NCI-H2227 treated with DMSO at 0.1 percent for 48 hours (cell line): ENCODE results near the gene CDC34.

Experiments used
- DNase-seq: peaks from one replicate; lab custom pipeline; 2025; lab: John Stamatoyannopoulos, UW

CDC34 gene

DNA sequence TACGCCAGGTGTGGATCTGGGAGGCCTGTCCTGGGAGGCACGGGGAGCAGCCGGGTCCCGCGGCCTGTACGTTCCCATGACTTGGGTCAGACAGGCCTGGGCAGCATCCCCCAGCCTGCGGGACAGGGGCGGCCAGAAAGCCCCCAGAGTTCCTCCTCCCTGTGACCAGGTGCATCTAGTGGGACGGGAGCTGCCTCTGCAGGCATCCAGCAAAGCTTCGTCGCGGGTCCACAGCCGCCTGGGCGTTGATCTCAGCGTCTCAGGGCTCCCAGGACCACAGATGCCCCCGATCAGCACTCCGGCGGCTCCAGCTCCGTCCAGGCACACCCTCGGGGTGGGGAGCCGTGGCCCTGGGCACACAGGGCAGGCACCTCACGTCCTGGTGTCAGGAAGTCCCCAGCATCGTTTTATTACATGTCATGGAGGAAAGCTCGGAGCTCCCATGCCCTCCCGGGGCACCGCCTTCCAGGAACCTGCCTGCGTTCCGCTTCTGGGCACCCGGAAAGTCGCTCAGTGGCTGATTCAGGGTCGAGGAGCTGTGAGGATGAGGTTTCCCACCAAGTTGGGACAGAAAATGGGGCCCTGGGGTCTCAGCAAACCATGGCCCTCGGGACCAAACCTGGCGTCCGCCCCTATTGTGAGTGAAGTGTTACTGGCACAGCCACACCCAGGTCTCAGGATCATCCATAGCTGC is 10.8 kb downstream of the CDC34 start:
- DNase-seq: no peak

DNA sequence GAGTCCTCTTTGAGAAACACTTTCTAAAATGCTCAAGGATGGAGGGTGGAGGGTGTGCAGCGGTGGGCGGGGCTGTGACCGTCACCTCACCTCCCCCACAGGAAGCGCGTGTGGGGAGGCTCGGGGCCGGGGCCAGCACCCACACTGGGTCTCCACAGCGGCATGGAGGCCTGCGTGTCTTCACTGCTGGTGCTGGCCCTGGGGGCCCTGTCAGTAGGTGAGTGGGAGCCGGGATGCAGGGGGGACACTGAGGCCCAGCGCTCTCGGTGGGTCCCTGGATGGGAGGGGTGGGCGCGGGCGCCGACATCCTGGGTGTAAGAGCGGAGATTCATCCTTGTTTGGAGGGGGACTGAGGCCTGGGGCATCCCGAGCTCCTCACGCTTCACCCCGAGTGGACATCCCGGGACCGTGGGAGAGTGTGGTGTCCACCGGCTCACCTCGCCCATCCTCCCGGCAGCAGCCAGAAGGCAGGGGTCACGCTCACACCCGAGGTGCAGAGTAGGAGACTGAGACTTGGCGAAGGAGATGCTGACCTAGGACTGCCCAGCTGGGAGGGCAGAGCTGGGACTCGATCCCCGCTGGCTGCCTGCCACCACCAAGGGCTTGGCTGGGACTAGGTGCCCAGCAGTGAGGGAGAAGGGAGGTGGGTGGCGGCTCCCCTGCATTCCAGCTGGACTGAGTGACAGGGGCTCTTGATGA is 12.5 kb downstream of the CDC34 start, which contains the start of gene GZMM:
Gene GZMM, plus strand, starts transcription at position 144 of the 699 bp plus-strand sequence. Its CDS starts 19 bp downstream, at position 163.
- DNase-seq: no peak

DNA sequence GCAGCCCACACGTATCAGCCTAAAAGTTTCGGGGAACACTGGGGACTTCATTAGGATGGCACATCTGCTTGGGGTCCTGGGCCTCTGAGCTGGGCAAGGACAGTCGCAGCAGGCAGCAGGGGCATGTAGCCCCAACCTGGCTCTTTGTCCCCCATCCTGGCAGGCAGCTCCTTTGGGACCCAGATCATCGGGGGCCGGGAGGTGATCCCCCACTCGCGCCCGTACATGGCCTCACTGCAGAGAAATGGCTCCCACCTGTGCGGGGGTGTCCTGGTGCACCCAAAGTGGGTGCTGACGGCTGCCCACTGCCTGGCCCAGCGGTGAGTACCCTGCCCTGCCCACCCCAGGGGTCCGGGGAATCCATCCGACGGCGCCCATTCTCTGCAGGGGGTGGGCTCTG is 15.6 kb downstream of the CDC34 start:
- no peak for DNase-seq

DNA sequence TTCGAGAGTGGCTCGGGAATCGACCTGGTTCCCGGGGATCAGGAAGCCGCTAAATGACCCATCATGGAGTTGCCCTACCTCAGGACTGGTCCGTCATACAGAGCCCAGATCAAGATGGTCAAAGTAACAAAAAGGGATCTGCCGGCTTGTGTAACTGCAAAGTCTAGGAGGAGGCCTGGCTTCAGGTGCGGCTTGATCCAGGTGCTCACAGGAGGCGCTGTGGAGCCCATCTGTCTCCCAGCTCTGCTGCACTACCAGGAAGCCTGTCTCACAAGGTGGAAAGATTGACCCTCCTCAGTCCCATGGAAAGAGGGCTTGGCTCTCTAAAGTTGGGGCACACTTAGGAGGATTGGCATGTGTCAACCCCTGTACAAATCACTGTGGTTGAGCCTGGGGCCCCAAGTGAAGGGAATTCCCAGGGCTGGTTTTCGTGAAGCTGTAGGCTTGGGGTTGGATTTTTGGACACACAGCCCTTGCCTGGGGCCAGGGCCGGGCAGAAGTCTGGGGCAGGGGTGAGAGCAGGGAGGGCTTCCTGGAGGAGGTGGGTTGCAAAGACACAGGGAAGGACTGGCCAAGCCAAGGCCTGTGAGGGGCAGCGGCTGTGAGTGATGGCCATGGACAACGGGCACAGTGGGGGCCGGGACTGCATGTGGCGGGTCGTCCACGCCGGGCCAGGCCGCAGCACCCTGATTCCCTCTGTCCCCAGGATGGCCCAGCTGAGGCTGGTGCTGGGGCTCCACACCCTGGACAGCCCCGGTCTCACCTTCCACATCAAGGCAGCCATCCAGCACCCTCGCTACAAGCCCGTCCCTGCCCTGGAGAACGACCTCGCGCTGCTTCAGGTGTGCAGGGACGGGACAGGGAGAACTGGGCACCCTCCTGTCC is 16.5 kb downstream of the CDC34 start:
- DNase-seq: no peak

DNA sequence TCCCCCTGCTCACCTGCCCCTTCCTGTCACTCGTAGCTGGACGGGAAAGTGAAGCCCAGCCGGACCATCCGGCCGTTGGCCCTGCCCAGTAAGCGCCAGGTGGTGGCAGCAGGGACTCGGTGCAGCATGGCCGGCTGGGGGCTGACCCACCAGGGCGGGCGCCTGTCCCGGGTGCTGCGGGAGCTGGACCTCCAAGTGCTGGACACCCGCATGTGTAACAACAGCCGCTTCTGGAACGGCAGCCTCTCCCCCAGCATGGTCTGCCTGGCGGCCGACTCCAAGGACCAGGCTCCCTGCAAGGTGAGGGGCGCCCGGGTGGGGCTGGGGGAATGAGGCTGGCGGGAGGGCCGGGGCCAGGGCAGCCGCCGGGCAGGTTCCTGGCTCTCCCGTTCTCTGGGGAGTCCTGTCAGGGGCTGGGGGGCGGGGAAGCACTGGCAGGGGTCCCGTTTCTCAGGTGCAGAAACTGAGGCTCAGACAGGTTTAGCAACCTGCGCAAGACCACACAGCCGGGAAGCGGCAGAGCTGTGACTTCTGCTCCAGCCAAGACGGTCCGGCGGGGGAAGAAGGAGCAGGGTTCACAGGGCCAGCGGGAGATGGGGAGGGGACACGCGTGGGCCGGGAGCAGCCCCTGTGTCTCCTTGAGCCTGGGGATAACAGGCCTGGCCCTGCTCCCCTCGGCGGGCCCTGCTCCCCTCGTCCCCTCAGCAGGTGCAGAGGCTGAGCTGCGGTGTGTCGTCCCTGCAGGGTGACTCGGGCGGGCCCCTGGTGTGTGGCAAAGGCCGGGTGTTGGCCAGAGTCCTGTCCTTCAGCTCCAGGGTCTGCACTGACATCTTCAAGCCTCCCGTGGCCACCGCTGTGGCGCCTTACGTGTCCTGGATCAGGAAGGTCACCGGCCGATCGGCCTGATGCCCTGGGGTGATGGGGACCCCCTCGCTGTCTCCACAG is 17.6 kb downstream of the CDC34 start:
- DNase-seq: no peak

DNA sequence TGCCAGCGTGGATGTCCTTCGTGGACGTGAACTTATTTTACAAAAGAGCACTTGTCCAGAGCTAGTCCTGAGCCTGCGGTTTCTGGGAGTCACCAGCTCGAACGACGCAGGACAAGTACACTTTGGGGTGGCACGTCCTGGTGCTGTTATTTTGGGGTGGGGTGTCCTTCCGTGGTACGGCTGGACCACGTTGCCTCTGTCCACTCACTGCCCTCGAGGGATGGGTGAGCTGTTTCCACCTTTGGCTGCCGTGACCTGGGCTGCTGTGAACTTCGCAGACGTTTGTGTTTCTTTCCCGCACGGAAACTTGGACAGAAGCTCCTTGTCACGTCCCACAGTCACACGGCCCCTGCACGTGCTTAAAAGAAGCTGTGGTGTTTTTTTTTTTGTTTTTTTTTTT is 23.3 kb downstream of the CDC34 start:
- DNase-seq: no peak

DNA sequence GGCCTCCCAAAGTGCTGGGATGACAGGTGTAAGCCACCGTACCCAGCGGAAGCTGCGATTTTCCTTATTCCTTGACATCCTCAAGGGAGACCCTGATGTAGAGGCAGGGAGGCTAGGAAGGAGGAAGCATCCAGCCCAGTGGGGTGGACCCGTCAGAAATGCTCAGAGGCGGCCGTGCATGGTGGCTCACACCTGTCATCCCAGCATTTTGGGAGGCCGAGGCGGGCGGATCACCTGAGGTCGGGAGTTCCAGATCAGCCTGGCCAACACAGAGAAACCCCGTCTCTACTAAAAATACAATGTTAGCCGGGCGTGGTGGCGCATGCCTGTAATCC is 23.9 kb downstream of the CDC34 start:
- DNase-seq: no peak

DNA sequence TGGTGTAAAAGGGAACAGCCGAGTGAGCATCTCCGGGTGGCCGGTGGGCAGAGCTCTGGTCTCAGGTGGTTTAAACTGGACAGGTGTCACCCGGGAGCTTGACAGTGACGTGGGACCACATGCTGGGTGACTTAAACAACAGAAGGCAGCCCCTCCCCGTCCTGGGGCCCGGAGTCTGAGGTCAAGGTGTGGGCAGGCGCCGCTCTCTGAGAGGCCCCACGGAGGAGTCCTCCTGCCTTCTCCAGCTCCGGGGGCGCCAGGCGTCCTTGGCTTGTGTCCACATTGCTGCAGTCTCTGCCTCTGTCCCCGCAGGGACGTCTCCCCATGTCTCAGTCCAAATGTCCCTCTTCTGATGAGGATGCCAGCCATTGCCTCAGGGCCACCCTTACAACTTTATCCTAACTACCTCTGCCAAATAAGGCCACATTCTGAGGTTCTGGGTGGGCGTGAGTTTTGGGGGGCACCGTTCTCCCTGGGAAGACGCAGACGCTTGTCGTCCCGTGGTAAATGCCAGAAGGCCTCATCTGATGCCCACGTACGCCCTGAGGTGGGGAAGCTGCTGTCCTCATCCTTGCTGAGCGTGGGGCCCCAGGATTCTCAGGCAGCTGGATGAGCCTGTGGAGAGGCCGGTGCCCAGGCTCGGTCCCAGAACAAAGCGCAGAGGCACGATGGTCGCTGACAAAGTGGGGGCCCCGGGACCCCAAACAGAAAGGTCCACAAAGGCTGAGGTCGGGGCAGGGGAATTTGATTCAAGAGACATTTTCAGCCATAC is 25.2 kb downstream of the CDC34 start:
- DNase-seq: no peak

DNA sequence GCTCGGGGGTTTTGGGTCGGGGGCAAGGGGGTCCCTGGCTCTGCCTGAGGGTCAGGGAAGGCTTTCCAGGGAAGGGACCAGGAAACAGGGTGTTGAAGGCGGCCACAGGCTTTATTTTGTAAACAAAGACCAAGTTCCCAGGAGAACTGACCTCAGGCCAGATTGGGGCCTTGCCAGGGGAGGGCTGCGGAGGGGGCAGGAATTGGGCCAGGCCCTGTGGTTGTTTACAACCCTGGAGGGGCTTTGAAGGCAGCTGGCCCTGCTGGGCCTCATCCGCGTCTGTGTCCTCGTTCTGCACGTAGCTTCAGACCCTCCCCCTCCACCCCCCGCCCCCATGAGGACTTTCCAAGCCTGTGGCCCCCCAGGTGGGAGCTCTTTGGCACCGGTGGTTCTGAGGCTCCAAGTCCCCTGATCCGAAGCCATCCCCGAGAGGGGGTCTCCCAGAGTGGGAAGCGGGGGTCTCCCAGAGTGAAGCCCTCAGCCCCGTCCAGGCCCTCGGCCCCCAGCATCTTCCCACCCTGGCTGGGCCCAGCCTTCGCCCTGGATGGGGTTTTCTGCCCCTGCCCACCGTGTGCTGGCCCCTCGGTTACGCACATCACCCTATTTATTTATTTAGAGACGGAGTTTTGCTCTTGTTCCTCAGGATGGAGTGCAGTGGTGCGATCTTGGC is 27.3 kb downstream of the CDC34 start:
- DNase-seq: no peak

DNA sequence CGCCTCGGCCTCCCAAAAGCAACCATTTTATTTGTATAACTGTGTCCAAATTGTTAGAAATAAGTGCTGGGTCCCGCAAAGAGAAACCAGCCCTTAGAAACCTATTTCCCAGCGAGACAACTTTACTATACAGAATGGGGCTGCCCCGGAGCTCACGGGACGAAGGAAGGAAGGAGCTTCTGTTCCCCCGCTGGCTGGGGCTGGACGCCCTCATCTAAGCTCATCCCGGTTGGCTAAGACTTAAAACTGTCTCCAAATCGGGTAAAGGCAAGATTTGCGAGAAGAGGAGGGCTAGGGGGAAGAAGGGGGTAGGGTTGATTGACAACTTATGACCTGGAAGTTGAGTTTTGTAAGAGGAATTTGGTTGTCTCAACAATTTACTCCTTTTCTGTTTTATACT is 28.6 kb downstream of the CDC34 start:
- no peak for DNase-seq

DNA sequence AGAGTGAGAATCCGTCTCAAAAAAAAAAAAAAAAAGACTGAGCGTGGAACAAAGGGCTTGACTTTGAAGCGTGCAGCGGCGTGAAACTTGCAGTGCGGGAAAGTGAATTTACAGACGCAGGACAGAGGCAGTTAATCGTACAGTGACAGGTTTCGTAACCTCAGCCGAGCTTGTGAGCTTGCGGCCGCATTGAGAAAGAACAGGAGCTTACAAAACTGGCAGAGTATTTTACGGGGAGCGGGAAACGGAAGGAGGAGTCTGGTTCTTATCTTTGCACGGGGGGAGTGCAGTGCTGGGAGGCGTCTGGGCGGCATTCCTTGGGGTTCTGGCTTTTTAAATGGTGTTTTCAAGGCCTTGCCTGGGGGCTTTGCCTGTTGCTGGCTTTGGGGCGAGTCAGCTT is 34.8 kb downstream of the CDC34 start:
- no peak for DNase-seq

DNA sequence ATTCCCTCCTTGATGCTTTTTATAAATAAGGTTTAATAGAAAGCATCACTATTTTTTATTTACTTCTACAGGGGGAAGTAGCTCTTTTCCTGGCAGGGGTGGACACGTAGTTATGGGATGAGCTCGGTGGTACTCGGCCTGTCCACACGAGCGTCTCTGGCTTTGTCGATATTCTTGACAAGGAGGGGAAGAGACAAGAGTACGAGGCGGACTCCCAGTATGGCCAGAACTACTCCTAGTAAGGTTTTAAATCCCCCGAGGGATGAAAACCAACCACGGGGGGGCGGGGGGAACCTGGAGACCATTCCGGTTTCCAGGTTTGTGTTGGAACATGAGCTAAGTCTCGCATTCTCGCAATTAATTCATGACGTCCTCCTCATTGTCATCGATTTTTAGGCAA is 35.3 kb downstream of the CDC34 start:
- DNase-seq: no peak

DNA sequence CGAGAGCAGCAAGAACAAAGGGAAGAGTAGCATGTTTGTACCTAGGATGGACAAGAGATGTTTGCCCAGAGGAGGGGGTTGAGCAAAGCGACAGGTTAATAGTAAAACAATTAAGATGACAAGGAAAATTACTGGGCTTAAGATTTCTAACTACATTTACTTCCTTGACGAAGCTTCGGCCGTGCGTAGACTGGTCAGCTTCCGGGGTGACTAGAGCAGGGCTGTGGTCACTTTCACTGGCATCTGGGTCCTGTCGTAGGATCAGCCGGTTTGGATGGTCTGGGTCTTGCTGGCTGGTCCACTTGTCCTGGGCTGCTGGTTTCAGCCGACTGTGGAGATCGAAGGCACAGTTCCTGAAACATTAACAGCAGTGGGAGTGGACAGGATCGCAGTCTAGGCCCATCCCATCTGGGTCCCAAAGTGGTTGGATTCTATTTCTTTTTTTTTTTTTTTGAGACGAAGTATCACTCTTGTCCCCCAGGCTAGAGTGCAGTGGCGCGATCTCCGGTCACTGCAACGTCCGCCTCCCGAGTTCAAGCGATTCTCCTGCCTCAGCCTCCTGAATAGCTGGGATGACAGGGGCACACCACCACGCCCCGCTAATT is 35.8 kb downstream of the CDC34 start:
- no peak for DNase-seq

DNA sequence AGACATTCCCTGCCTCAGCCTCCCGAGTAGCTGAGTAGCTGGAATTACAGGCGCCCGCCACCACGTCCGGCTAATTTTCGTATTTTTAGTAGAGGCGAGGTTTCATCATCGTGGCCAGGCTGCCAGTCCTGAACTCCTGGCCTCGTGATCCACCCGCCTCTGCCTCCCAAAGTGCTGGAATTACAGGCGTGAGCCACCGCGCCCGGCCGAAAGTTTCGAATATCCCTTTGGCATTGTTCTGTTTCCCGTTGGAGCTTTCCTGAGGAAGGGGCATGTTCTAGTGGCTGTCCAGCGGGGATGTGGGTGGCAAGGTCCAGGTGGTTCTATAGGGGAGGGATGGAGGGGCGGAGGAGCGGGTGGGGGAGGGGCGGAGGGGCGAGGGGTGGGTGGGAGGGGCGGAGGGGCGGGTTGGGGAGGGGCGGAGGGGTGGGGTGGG is 38.7 kb downstream of the CDC34 start:
- DNase-seq: no peak

DNA sequence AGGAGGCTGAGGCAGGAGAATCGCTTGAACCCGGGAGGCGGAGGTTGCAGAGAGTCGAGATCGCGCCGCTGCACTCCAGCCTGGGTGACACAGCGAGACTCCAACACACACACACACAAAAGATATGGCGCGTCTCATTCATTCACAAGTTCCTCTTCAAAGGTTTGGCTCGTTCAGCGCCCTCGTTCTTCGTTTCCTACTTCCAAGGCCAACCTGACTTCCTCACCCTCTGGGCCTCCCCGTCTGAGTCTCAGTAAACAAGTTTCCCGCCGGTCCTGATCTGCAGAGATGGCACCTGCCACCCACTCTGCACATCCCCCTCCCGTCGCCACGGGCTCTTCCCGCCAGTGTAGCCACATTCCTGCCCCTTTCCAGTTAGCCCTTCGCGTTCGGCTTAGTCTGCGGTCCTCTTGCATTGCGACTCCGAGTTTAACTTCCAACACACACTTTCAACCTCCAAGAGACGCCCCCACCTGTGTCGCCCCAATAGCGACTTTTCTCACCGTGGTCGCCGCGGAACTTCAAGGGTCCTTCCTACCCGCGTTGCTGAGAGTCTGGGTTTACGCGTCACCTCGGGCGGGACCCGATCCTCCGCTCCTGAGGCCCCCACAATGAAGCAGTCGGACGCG is 39.5 kb downstream of the CDC34 start:
- DNase-seq: peak; percentile 31

DNA sequence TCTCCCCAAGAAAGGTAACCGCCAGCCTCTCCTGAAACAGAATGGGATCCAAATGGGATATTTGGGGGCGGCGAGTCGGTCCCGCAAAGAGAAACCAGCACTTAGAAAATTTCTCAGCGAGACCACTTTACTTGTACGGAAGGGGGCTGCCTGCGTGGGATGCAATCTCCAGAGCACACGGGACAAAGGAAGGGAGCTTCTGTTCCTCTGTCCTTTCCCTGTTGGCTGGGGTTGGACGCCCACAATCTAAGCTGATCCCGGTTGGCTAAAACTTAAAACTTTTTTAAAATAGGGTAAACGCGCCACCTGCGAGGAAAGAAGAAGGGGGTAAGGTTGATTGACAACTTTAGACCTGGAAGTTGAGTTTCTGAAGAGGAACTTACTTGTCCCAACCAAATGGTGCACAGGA is 40.0 kb downstream of the CDC34 start:
- no peak for DNase-seq

DNA sequence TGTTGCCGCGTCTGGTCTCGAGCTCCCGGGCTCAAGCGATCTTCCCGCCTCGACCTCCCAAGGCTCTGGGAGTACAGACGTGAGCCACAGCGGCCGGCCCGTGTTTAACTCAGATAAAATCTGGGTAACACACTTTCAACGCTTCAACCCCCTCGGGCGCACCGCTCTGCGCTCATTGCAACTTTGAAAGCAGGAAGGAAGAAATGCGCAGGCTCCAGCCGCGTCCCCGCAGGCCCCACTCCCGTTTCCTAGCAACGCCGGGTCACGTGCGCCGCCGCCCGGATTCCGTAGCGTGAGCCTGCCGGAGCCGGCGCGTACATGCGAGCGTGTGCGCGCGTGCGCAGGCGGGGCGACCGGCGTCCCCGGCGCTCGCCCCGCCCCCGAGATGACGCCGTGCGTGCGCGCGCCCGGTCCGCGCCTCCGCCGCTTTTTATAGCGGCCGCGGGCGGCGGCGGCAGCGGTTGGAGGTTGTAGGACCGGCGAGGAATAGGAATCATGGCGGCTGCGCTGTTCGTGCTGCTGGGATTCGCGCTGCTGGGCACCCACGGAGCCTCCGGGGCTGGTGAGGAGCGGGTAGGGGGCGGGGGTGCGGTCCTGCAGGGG is 40.7 kb downstream of the CDC34 start, which contains the start of gene BSG:
Gene BSG, plus strand, starts transcription at position 457 of the 603 bp plus-strand sequence. Its CDS starts 39 bp downstream, at position 496.
- DNase-seq: peak; percentile 90

DNA sequence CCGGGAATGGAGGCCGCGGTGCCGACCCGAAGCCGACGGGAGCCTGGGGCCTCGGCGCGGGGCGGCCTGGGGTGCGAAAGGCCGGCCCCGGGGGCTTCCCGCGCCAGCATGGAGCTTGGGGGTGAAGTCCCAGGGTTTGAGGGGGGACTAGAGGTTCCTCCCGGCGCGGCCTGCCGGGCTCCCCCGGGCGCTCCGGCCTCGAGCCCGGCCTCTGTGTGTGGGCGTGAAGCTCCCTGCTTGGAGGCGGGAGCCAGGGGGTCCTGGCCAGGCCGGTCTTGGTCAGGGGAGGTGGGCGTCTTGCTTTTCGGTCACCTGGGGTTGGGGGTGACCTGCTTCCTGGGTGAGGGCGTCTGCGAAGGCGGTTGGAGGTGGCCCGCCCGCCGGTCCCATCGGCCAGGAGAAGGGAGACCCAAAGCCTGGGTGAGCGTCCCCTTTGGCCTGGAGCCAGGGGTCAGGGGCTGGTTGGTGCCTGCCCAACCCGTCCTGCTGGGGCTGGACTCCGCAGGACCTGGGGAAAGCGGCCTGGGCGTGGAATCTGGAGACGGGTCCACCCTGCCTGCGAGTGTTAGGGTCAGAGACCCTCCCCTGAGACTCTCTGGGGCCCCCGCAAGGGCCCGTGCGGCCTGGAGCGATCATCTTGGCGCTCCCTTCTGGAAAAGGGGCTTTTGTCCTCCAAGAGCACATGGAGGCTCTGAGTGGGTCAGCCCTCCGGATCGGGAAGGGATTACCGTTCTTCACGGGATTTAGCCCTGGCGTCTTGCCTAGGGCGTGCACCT is 41.4 kb downstream of the CDC34 start:
- no peak for DNase-seq
